Astrocyte (in vitro differentiated cells and primary cell): ENCODE data around the gene AFF2. TPM values are rescaled to one million over a fixed set of nuclear protein-coding genes. Genes with fewer than 3 reads are reported as not detected.

Experiments
- DNase-seq: peaks from one replicate; pipeline ENCODE4 v3.0.0-alpha.2; 2010; ENCODE audit warnings: low read depth
- FAIRE-seq: peaks from 2 replicates; lab custom pipeline; 2011; peaks lifted over from hg19 to GRCh38; lab: Jason Lieb, UNC
- H2AFZ ChIP-seq: 2 replicates; pipeline ENCODE4 v1.6.0; 2012; ENCODE audit warnings: low read depth, low read length, inconsistent platforms
- H3K27ac ChIP-seq: 2 replicates; pipeline ENCODE4 v1.5.1; 2011; ENCODE audit warnings: low read depth, low read length, inconsistent platforms
- H3K27me3 ChIP-seq: 2 replicates; pipeline ENCODE4 v1.6.0; 2011; ENCODE audit warnings: low read length, inconsistent platforms; ENCODE audit not compliant: insufficient read depth
- H3K36me3 ChIP-seq: 2 replicates; pipeline ENCODE4 v1.5.1; 2011; ENCODE audit warnings: low read length, inconsistent platforms; ENCODE audit not compliant: insufficient read depth
- H3K4me1 ChIP-seq: 2 replicates; pipeline ENCODE4 v1.5.1; 2011; ENCODE audit warnings: low read length, inconsistent platforms; ENCODE audit not compliant: insufficient read depth
- H3K4me2 ChIP-seq: 2 replicates; pipeline ENCODE4 v1.6.0; 2012; ENCODE audit warnings: low read length, inconsistent platforms
- H3K4me3 ChIP-seq: 2 replicates; pipeline ENCODE4 v1.5.1; 2011; ENCODE audit warnings: low read depth, mild to moderate bottlenecking, low read length, inconsistent platforms; ENCODE audit not compliant: insufficient read depth
- H3K79me2 ChIP-seq: 2 replicates; pipeline ENCODE4 v1.6.0; 2012; ENCODE audit warnings: mild to moderate bottlenecking, low read length, inconsistent platforms; ENCODE audit not compliant: insufficient read depth
- H3K9ac ChIP-seq: 2 replicates; pipeline ENCODE4 v1.6.0; 2012; ENCODE audit warnings: mild to moderate bottlenecking, low read length, inconsistent platforms
- H3K9me3 ChIP-seq: 2 replicates; pipeline ENCODE4 v1.5.1; 2012; ENCODE audit warnings: low read depth, mild to moderate bottlenecking, low read length, inconsistent platforms; ENCODE audit not compliant: insufficient read depth
- H4K20me1 ChIP-seq: 2 replicates; pipeline ENCODE4 v1.6.0; 2012; ENCODE audit warnings: low read length, inconsistent platforms; ENCODE audit not compliant: insufficient read depth
- H3K27ac Mint-ChIP-seq: one replicate; pipeline ENCODE4 v1.8.0; 2021; ENCODE audit warnings: mild to moderate bottlenecking, mixed read lengths; ENCODE audit not compliant: unreplicated experiment
- H3K27me3 Mint-ChIP-seq: one replicate; pipeline ENCODE4 v1.8.0; 2021; ENCODE audit warnings: low read depth, mixed read lengths; ENCODE audit not compliant: unreplicated experiment
- H3K36me3 Mint-ChIP-seq: one replicate; pipeline ENCODE4 v1.8.0; 2021; ENCODE audit warnings: low read depth, mixed read lengths; ENCODE audit not compliant: unreplicated experiment
- H3K4me1 Mint-ChIP-seq: one replicate; pipeline ENCODE4 v1.8.0; 2021; ENCODE audit warnings: low read depth, mixed read lengths; ENCODE audit not compliant: unreplicated experiment
- H3K4me3 Mint-ChIP-seq: one replicate; pipeline ENCODE4 v1.8.0; 2021; ENCODE audit warnings: mild to moderate bottlenecking, moderate library complexity, mixed read lengths; ENCODE audit not compliant: unreplicated experiment
- H3K9me3 Mint-ChIP-seq: one replicate; pipeline ENCODE4 v1.8.0; 2021; ENCODE audit warnings: mild to moderate bottlenecking, mixed read lengths; ENCODE audit not compliant: unreplicated experiment
- CTCF ChIP-seq: IDR thresholded peaks from 2 replicates; pipeline ENCODE4 v1.5.1; 2011; ENCODE audit warnings: low read depth, mild to moderate bottlenecking, inconsistent platforms, low read length, moderate library complexity; ENCODE audit not compliant: insufficient read depth
- EZH2 ChIP-seq: IDR thresholded peaks from 2 replicates; pipeline ENCODE4 v1.6.1; 2012; ENCODE audit warnings: mild to moderate bottlenecking, low read length, inconsistent platforms; ENCODE audit not compliant: insufficient read depth
- total RNA-seq: library from RNA; stranded (reverse); gene quantifications from 2 replicates; pipeline ENCODE4 v1.2.1, GENCODE V29; 2021

Gene AFF2
- total RNA-seq, 1 donor from 2014 or later, result 8.3 TPM

GRCh38 chrX:148741441-148741840 lies 241.0 kb downstream of the AFF2 start:
- Histone ChIP-seq H3K9me3 (no peaks in the 10 kb centered on the region), H3K79me2 (no peaks in the 10 kb centered on the region), H3K4me1 (no peaks in the 10 kb centered on the region), H3K4me2 (no peak overlapping the region), H3K36me3 (no peaks in the 10 kb centered on the region), H3K9ac (no peak overlapping the region), H2AFZ (no peak overlapping the region), H3K27me3 (no peaks in the 10 kb centered on the region), H3K27ac (no peak overlapping the region), H3K4me3 (no peak overlapping the region), H4K20me1 (no peaks in the 10 kb centered on the region)
- Mint-ChIP-seq H3K27me3 (no peaks in the 10 kb centered on the region), H3K9me3 (no peaks in the 10 kb centered on the region), H3K4me3 (no peak overlapping the region), H3K27ac (no peak overlapping the region), H3K4me1 (no peaks in the 10 kb centered on the region), H3K36me3 (no peaks in the 10 kb centered on the region)
- no peak for DNase-seq
- TF ChIP-seq EZH2, result no peak
- no peak for TF ChIP-seq CTCF
- FAIRE-seq, result no peak

GRCh38 chrX:148755111-148755510 lies 254.7 kb downstream of the AFF2 start:
- Histone ChIP-seq H4K20me1 (no peaks in the 10 kb centered on the region), H3K4me1 (no peaks in the 10 kb centered on the region), H3K36me3 (no peaks in the 10 kb centered on the region), H3K4me2 (no peak overlapping the region), H3K4me3 (no peak overlapping the region), H2AFZ (no peak overlapping the region), H3K27me3 (no peaks in the 10 kb centered on the region), H3K9ac (no peak overlapping the region), H3K27ac (no peak overlapping the region), H3K79me2 (no peaks in the 10 kb centered on the region), H3K9me3 (no peaks in the 10 kb centered on the region)
- FAIRE-seq, result peak; percentile 82
- TF ChIP-seq CTCF, result no peak
- TF ChIP-seq EZH2, result no peak
- no peaks in the 10 kb centered on the region for H3K27me3 Mint-ChIP-seq
- peak; percentile 13 for DNase-seq
- no peaks in the 10 kb centered on the region for H3K36me3 Mint-ChIP-seq
- H3K9me3 Mint-ChIP-seq, result no peaks in the 10 kb centered on the region
- H3K4me1 Mint-ChIP-seq, result no peaks in the 10 kb centered on the region
- H3K27ac Mint-ChIP-seq, result no peak overlapping the region
- H3K4me3 Mint-ChIP-seq, result no peak overlapping the region

- no peak overlapping the region for H3K27ac ChIP-seq
- H3K9me3 Mint-ChIP-seq, result no peaks in the 10 kb centered on the region
- H3K9me3 ChIP-seq, result no peaks in the 10 kb centered on the region
- H2AFZ ChIP-seq, result no peak overlapping the region
- no peaks in the 10 kb centered on the region for H3K27me3 ChIP-seq
- H3K36me3 ChIP-seq, result no peaks in the 10 kb centered on the region
- no peaks in the 10 kb centered on the region for H3K27me3 Mint-ChIP-seq
- FAIRE-seq, result no peak
- H3K4me3 ChIP-seq, result no peak overlapping the region
- H3K79me2 ChIP-seq, result no peaks in the 10 kb centered on the region
- no peak overlapping the region for H3K9ac ChIP-seq
- H4K20me1 ChIP-seq, result no peaks in the 10 kb centered on the region
- H3K4me2 ChIP-seq, result no peak overlapping the region
- H3K36me3 Mint-ChIP-seq, result no peaks in the 10 kb centered on the region
- no peak overlapping the region for H3K4me3 Mint-ChIP-seq
- no peaks in the 10 kb centered on the region for H3K4me1 ChIP-seq
- H3K27ac Mint-ChIP-seq, result no peak overlapping the region
- no peaks in the 10 kb centered on the region for H3K4me1 Mint-ChIP-seq
- TF ChIP-seq CTCF (no peak), EZH2 (no peak)
- DNase-seq, result no peak
Measured at GRCh38 chrX:148763896-148764295, 263.5 kb downstream of the AFF2 start.
